HG03025 (cell line): ENCODE results near the gene CCDC188.

Experiments
- ATAC-seq: cut with Tn5 transposase; IDR thresholded peaks from one replicate; pipeline ENCODE4 v1.9.1; 2021; ENCODE audit warnings: mild to moderate bottlenecking, moderate library complexity; ENCODE audit not compliant: unreplicated experiment, low FRiP score

The CCDC188 gene

GRCh38 chr22:20137671-20138416 is 13.0 kb downstream of the CCDC188 start:
- no peak for ATAC-seq

GRCh38 chr22:20137113-20137512 is 13.7 kb downstream of the CCDC188 start:
- ATAC-seq, result no peak

- no peak for ATAC-seq
Observed at GRCh38 chr22:20136603-20136873, 14.3 kb downstream of the CCDC188 start.

GRCh38 chr22:20135806-20136602 is 14.9 kb downstream of the CCDC188 start:
- no peak for ATAC-seq

GRCh38 chr22:20135265-20135664 is 15.6 kb downstream of the CCDC188 start:
- ATAC-seq, result no peak

- no peak for ATAC-seq
Observed at GRCh38 chr22:20133930-20134549, 16.8 kb downstream of the CCDC188 start.

GRCh38 chr22:20132686-20133246 is 18.1 kb downstream of the CCDC188 start:
- ATAC-seq, result no peak

- no peak for ATAC-seq
Observed at GRCh38 chr22:20131859-20132685, 18.8 kb downstream of the CCDC188 start.

GRCh38 chr22:20131597-20131858 is 19.3 kb downstream of the CCDC188 start, which contains the start of gene ZDHHC8:
ZDHHC8 (plus strand) TSS chr22:20131804; CDS start chr22:20131948, 144 bp downstream.
- peak; percentile 29 for ATAC-seq

- peak; percentile 39 for ATAC-seq
Observed at GRCh38 chr22:20130731-20131596, 19.9 kb downstream of the CCDC188 start.

GRCh38 chr22:20130319-20130718 is 20.5 kb downstream of the CCDC188 start:
- no peak for ATAC-seq

GRCh38 chr22:20129747-20130014 is 21.2 kb downstream of the CCDC188 start:
- no peak for ATAC-seq

- no peak for ATAC-seq
Observed at GRCh38 chr22:20128902-20129746, 21.7 kb downstream of the CCDC188 start.

GRCh38 chr22:20128619-20128901 is 22.3 kb downstream of the CCDC188 start:
- ATAC-seq, result no peak

GRCh38 chr22:20127869-20128618 is 22.8 kb downstream of the CCDC188 start:
- ATAC-seq, result no peak

- no peak for ATAC-seq
Observed at GRCh38 chr22:20127318-20127868, 23.5 kb downstream of the CCDC188 start.

- no peak for ATAC-seq
Observed at GRCh38 chr22:20126284-20127029, 24.4 kb downstream of the CCDC188 start.
